ENCODE data around the gene TMEM175.

TMEM175 gene

DNA sequence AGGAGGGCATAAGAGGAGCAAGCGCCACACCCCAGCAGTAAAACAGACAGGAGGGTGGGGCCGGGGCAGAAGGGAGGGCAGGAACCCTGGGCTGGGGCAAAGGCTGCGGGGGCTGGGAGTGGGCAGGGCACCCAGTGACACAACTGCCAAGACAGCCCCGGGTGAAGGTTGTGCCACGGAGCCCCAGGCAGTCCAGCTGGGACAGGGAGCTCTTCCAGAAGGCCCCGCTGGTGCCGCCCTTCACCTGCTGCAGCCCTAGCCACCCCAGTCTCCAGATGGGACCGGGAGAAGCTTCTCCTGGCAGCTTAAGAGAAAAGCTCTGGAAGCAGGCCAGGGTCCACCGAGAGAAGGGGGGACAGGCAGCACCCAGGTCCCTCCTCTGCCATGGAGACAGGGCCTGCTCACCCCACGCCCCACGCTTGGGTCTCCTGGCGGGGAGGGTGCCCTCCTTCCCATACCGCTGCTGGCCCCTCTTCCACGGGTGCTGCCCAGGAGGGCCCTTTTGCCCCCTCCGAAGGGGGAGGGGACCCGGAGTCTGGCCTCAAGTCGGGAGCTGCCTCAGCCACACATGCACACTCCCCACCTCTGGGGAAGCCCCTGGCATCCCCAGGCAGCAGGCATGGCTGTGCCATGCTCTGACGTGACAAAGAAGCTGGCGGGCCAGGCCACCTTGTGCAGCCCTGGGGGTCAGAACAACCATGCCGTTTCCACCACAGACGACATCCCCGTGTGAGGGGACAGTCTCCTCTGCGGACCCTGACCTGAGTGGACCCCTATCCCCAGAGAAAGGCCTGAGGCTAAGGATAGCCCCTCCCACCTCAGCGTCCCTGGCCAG is 39.6 kb downstream of the TMEM175 start:
- H3K36me3 ChIP-seq (ENCODE audit: control insufficient read depth, low read length) = no peaks in the 10 kb centered on the region
- no peak for TF ChIP-seq EZH2phosphoT487 (IDR thresholded peaks at IDR 0.05; ENCODE audit: borderline replicate concordance, low read length)
- TF ChIP-seq, protein P1, sequence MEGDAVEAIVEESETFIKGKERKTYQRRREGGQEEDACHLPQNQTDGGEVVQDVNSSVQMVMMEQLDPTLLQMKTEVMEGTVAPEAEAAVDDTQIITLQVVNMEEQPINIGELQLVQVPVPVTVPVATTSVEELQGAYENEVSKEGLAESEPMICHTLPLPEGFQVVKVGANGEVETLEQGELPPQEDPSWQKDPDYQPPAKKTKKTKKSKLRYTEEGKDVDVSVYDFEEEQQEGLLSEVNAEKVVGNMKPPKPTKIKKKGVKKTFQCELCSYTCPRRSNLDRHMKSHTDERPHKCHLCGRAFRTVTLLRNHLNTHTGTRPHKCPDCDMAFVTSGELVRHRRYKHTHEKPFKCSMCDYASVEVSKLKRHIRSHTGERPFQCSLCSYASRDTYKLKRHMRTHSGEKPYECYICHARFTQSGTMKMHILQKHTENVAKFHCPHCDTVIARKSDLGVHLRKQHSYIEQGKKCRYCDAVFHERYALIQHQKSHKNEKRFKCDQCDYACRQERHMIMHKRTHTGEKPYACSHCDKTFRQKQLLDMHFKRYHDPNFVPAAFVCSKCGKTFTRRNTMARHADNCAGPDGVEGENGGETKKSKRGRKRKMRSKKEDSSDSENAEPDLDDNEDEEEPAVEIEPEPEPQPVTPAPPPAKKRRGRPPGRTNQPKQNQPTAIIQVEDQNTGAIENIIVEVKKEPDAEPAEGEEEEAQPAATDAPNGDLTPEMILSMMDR (IDR thresholded peaks at IDR 0.05; ENCODE audit: low read depth, low read length, poor library complexity, severe bottlenecking) = no peak
- H3K4me1 ChIP-seq (ENCODE audit: control insufficient read depth, low read length) = peaks cover 7% of the 10 kb centered on the region
- no peak overlapping the region for H3K27ac ChIP-seq (ENCODE audit: low read depth, low read length)
- H3F3A ChIP-seq (ENCODE audit: control insufficient read depth, insufficient read depth) = no peaks in the 10 kb centered on the region
- H3K4me3 ChIP-seq (ENCODE audit: low read length) = peak overlapping the region; percentile 75
- no peaks in the 10 kb centered on the region for H3K9me3 ChIP-seq (ENCODE audit: control insufficient read depth, insufficient read depth, low read length)
- no peaks in the 10 kb centered on the region for H3K27me3 ChIP-seq (ENCODE audit: control insufficient read depth, low read length)
- H3K79me2 ChIP-seq (ENCODE audit: control insufficient read depth, low read length) = no peaks in the 10 kb centered on the region
- peak overlapping the region; percentile 64 for H3K4me2 ChIP-seq (ENCODE audit: low read length)
- peaks cover 14% of the 10 kb centered on the region; the same call in 1 of the 2 replicates for H4K20me1 ChIP-seq (ENCODE audit: control insufficient read depth, insufficient read depth, low read depth, low read length)
- H3K9me2 ChIP-seq (replicated peaks; ENCODE audit: control insufficient read depth, low read length) = no peaks in the 10 kb centered on the region

DNA sequence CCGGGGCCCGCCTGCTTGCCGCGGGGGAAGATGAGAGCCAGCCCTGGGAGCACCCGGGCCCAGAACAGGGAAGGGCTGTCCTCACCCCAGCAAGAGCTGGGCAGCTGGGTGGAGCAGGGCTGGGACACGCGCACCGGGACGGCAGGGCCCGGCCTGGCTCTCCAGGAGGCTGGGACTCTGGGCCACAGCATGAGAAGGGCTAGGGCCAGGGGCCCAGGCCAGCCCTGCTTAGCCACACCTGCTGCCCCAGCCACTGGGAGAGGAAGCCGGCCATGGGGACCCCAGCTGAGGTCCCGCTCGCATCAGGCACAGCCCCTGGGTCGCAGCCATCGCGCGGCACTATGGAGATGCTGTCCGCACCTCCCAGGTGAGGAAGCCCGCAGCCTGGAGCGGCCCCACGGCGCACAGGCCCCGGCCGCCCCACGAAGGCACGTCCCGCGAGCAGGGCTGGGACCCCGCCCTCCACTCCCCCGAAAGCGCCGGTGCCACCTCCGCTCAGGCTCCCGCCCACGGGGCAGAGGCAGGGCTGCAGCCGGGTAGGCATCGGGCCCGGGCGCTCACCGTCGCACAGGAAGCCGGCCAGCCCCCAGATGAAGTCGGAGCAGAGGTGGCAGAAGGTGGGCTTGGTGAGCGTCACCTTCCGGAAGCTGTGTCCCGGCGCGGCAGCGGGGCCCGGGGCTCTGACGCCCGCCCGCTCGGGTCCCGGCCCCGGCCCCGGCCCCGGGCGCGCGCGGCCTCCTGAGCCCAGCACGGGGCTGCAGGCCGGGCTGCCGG is 40.6 kb downstream of the TMEM175 start:
- no peaks in the 10 kb centered on the region for H3K79me2 ChIP-seq (ENCODE audit: control insufficient read depth, low read length)
- H3F3A ChIP-seq (ENCODE audit: control insufficient read depth, insufficient read depth) = no peaks in the 10 kb centered on the region
- no peaks in the 10 kb centered on the region for H3K27me3 ChIP-seq (ENCODE audit: control insufficient read depth, low read length)
- H3K27ac ChIP-seq (ENCODE audit: low read depth, low read length) = no peak overlapping the region
- H3K4me1 ChIP-seq (ENCODE audit: control insufficient read depth, low read length) = peaks cover 7% of the 10 kb centered on the region
- TF ChIP-seq EZH2phosphoT487 (IDR thresholded peaks at IDR 0.05; ENCODE audit: borderline replicate concordance, low read length) = no peak
- TF ChIP-seq, protein P1 (IDR thresholded peaks at IDR 0.05; ENCODE audit: low read depth, low read length, poor library complexity, severe bottlenecking) = no peak
- peaks cover 14% of the 10 kb centered on the region; the same call in 1 of the 2 replicates for H4K20me1 ChIP-seq (ENCODE audit: control insufficient read depth, insufficient read depth, low read depth, low read length)
- peak overlapping the region; percentile 75 for H3K4me3 ChIP-seq (ENCODE audit: low read length)
- peak overlapping the region; percentile 64 for H3K4me2 ChIP-seq (ENCODE audit: low read length)
- H3K36me3 ChIP-seq (ENCODE audit: control insufficient read depth, low read length) = no peaks in the 10 kb centered on the region
- no peaks in the 10 kb centered on the region for H3K9me2 ChIP-seq (replicated peaks; ENCODE audit: control insufficient read depth, low read length)
- H3K9me3 ChIP-seq (ENCODE audit: control insufficient read depth, insufficient read depth, low read length) = no peaks in the 10 kb centered on the region

DNA sequence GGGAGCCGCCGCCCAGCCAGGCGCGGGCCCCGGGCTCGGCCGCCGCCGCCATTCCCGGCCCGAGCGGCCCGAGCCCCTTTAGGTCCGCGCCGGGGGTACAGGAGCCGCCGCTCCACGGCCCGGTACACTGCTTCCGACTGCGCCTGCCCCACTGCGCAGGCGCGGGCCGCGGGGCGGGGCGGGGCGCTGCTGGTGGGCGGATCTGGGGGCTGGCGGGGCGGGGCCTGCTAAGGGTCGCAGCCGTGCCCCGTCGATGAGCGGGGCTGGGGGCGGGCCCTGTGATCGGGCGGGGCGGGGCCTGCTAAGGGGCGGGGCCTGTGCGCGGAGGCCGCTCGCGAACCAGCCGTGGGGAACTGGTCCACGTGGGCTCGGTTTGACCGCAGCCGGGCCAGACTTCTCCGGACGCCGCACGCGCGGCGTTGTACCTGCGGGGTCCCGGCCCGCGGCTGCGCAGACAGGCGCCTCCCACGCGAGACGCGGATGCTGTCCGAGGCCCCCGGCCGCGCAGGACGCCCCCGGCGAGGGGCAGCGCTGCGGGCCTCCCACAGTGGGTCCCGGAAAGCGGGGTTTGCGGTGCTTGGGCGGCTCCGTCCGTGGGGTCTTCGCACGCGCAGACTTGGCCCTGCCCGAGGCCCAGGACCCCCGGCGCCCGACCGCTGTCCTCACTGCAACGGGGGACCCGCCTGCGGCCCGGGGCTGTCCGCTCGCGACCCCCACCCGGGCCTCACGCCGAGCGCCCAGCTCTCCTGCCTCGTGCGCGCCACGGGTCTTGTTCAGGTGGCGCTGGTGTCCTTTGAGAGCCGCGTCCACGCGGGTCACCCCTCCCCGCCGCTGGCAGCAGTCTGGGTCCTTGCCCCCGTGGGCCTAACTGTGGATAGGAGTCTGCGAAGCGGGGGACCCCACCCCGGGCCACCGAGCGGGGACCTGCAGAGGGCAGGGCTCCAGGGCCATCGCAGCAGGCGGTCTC is 41.5 kb downstream of the TMEM175 start, which contains the start of gene DGKQ:
DGKQ (minus strand) TSS at position 139 of the 967 bp plus-strand sequence; CDS start at position 52, 87 bp downstream.
- H3K27ac ChIP-seq (ENCODE audit: low read depth, low read length) = no peak within 1 kb of the TSS
- no peaks in the 10 kb centered on the region for H3K27me3 ChIP-seq (ENCODE audit: control insufficient read depth, low read length)
- TF ChIP-seq, protein P1 (IDR thresholded peaks at IDR 0.05; ENCODE audit: low read depth, low read length, poor library complexity, severe bottlenecking) = no peak
- no peak for TF ChIP-seq EZH2phosphoT487 (IDR thresholded peaks at IDR 0.05; ENCODE audit: borderline replicate concordance, low read length)
- no peaks in the 10 kb centered on the region for H3F3A ChIP-seq (ENCODE audit: control insufficient read depth, insufficient read depth)
- no peaks in the 10 kb centered on the region for H3K36me3 ChIP-seq (ENCODE audit: control insufficient read depth, low read length)
- no peaks in the 10 kb centered on the region for H3K79me2 ChIP-seq (ENCODE audit: control insufficient read depth, low read length)
- H4K20me1 ChIP-seq (ENCODE audit: control insufficient read depth, insufficient read depth, low read depth, low read length) = peaks cover 14% of the 10 kb centered on the region; the same call in 1 of the 2 replicates
- H3K4me1 ChIP-seq (ENCODE audit: control insufficient read depth, low read length) = peaks cover 7% of the 10 kb centered on the region
- peak within 1 kb of the TSS; percentile 75 for H3K4me3 ChIP-seq (ENCODE audit: low read length)
- H3K9me2 ChIP-seq (replicated peaks; ENCODE audit: control insufficient read depth, low read length) = no peaks in the 10 kb centered on the region
- H3K9me3 ChIP-seq (ENCODE audit: control insufficient read depth, insufficient read depth, low read length) = no peaks in the 10 kb centered on the region
- peak within 1 kb of the TSS; percentile 64 for H3K4me2 ChIP-seq (ENCODE audit: low read length)
